NCI-H446 treated with DMSO at 0.1 percent for 48 hours (cell line): ENCODE measurements around the gene EIF3B.
"Not testable (repeated sequence)": the region's sequence is repeated elsewhere in the genome, so short reads cannot be mapped to it uniquely, and the experiment has no call there.

ENCODE experiments used
- DNase-seq: peaks from one replicate; lab custom pipeline; 2025; lab: John Stamatoyannopoulos, UW

The EIF3B gene

GRCh38 chr7:2376351-2377154 is 21.9 kb downstream of the EIF3B start:
- DNase-seq, result no peak

GRCh38 chr7:2377492-2377891 is 22.9 kb downstream of the EIF3B start:
- not testable (repeated sequence) for DNase-seq

GRCh38 chr7:2378125-2378524 is 23.5 kb downstream of the EIF3B start:
- DNase-seq, result not testable (repeated sequence)

GRCh38 chr7:2379161-2379560 is 24.5 kb downstream of the EIF3B start:
- DNase-seq, result no peak

GRCh38 chr7:2379821-2380450 is 25.3 kb downstream of the EIF3B start:
- no peak for DNase-seq

- DNase-seq, result no peak
Measured at GRCh38 chr7:2380461-2380860, 25.8 kb downstream of the EIF3B start.

- DNase-seq, result no peak
Measured at GRCh38 chr7:2381227-2381626, 26.6 kb downstream of the EIF3B start.

- DNase-seq, result no peak
Measured at GRCh38 chr7:2381881-2382509, 27.4 kb downstream of the EIF3B start.

GRCh38 chr7:2383543-2384274 is 29.1 kb downstream of the EIF3B start:
- no peak for DNase-seq

- no peak for DNase-seq
Measured at GRCh38 chr7:2384354-2385243, 30.0 kb downstream of the EIF3B start.

GRCh38 chr7:2386122-2386521 is 31.5 kb downstream of the EIF3B start:
- DNase-seq, result not testable (repeated sequence)

GRCh38 chr7:2386964-2387669 is 32.5 kb downstream of the EIF3B start:
- DNase-seq, result no peak

GRCh38 chr7:2387897-2388636 is 33.4 kb downstream of the EIF3B start:
- DNase-seq, result no peak

- DNase-seq, result no peak
Measured at GRCh38 chr7:2388637-2388954, 34.0 kb downstream of the EIF3B start.

- not testable (repeated sequence) for DNase-seq
Measured at GRCh38 chr7:2390020-2390816, 35.6 kb downstream of the EIF3B start.

GRCh38 chr7:2393706-2394105 is 39.1 kb downstream of the EIF3B start:
- DNase-seq, result no peak

GRCh38 chr7:2394566-2395082 is 40.0 kb downstream of the EIF3B start:
- DNase-seq, result no peak

GRCh38 chr7:2398506-2398905 is 43.9 kb downstream of the EIF3B start:
- DNase-seq, result no peak
